ENCODE data around the gene CTIF.

CTIF gene

GRCh38 chr18:48751727-48752468 is 213.1 kb downstream of the CTIF start:
- H3K4me3 ChIP-seq (ENCODE audit: low read depth, low read length), result no peak overlapping the region
- no peak for DNase-seq (ENCODE audit: low read depth)

GRCh38 chr18:48752478-48752877 is 213.6 kb downstream of the CTIF start:
- DNase-seq (ENCODE audit: low read depth), result no peak
- no peak overlapping the region for H3K4me3 ChIP-seq (ENCODE audit: low read depth, low read length)

- DNase-seq (ENCODE audit: low read depth), result no peak
- H3K4me3 ChIP-seq (ENCODE audit: low read depth, low read length), result no peak overlapping the region
Observed at GRCh38 chr18:48752928-48753327, 214.1 kb downstream of the CTIF start.

DNA sequence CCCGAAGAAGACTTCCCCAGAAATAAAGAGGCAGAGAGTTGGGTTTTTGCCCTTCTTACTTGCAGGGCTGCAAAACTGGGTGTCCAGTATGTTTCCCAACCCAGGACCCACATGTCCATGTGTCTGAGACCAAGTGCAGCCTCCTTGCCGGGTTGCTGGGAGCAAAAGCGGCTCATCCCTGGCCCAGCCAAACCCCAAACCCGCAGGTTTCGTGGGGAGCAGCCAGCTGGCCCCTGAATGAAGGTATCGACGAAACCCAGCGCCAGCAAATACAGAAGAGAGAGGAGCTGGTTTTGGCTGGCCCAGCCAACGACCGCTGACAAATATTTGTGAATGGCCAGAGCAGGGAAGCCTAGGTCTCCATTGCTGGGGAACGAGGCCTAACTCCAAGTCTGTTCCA is 214.9 kb downstream of the CTIF start:
- DNase-seq (ENCODE audit: low read depth), result no peak
- H3K4me3 ChIP-seq (ENCODE audit: low read depth, low read length), result no peak overlapping the region

- DNase-seq (ENCODE audit: low read depth), result no peak
Observed at GRCh38 chr18:48754559-48754958, 215.7 kb downstream of the CTIF start.

DNA sequence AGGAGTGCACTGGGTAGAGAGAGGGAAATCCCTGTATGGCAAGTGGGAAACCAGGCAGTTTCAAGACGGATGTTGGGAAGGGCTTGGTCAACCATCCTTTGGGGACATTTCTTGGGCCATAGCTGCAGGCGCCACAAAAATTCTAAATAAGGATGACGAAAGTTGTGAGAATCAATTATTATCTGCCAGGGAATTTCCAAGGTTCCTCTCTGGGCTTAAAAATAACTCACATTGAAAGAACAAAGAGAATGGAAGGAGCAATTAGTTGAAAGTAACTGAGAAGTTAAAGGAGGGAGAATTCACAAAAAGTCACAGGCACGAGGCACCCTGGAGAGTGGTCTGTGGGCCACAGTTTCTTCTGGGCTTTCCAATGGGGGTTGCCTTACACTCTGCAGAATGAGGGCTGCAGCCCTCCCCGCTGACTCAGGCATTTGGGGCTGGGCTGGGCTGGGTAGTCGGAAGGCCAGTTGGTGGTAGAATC is 216.2 kb downstream of the CTIF start:
- no peak overlapping the region for H3K4me3 ChIP-seq (ENCODE audit: low read depth, low read length)
- DNase-seq (ENCODE audit: low read depth), result no peak

More at GRCh38 chr18:48754559-48754958, 215.7 kb downstream of the CTIF start:
- no peak overlapping the region for H3K4me3 ChIP-seq (ENCODE audit: low read depth, low read length)

DNA sequence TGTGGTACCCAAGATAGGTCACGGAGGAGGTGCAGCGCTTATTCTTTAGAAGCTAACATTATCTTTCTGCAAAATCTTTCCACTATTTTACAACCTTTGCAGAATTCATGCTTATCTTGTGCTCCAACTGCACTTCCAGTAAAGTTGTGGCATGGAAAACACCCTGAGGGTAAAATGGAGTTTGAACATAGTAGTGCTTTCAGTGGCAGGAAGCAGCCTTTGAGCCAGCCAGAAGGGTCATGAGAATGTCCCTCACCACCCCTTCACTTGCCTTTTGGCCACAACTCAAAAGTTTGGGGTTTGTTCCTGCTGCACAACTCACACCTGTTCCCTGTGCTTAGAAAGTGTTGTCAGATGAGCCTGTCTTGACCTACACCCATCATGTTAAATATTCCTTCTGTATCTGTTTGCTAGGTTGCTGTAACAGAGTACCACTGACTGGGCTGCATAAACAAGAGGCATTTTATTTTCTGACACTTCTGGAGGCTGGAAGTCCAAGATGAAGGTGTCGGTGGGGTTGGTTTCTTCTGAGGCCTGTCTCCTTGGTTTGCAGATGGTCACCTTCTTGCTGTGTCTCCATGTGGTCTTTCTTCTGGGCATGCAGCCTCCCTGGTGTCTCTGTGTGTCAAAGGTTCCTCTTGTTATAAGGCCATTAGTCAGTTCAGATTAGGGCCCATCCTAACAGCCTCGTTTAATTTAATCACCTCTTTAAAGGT is 217.8 kb downstream of the CTIF start:
- no peak for DNase-seq (ENCODE audit: low read depth)
- H3K4me3 ChIP-seq (ENCODE audit: low read depth, low read length), result no peak overlapping the region

- DNase-seq (ENCODE audit: low read depth), result no peak
- H3K4me3 ChIP-seq (ENCODE audit: low read depth, low read length), result no peak overlapping the region
Observed at GRCh38 chr18:48757367-48757766, 218.5 kb downstream of the CTIF start.

GRCh38 chr18:48757906-48758305 is 219.1 kb downstream of the CTIF start:
- H3K4me3 ChIP-seq (ENCODE audit: low read depth, low read length), result no peak overlapping the region
- DNase-seq (ENCODE audit: low read depth), result no peak

- DNase-seq (ENCODE audit: low read depth), result no peak
- no peak overlapping the region for H3K4me3 ChIP-seq (ENCODE audit: low read depth, low read length)
Observed at GRCh38 chr18:48761582-48761981, 222.8 kb downstream of the CTIF start.

GRCh38 chr18:48762022-48762421 is 223.2 kb downstream of the CTIF start:
- H3K4me3 ChIP-seq (ENCODE audit: low read depth, low read length), result no peak overlapping the region
- no peak for DNase-seq (ENCODE audit: low read depth)

DNA sequence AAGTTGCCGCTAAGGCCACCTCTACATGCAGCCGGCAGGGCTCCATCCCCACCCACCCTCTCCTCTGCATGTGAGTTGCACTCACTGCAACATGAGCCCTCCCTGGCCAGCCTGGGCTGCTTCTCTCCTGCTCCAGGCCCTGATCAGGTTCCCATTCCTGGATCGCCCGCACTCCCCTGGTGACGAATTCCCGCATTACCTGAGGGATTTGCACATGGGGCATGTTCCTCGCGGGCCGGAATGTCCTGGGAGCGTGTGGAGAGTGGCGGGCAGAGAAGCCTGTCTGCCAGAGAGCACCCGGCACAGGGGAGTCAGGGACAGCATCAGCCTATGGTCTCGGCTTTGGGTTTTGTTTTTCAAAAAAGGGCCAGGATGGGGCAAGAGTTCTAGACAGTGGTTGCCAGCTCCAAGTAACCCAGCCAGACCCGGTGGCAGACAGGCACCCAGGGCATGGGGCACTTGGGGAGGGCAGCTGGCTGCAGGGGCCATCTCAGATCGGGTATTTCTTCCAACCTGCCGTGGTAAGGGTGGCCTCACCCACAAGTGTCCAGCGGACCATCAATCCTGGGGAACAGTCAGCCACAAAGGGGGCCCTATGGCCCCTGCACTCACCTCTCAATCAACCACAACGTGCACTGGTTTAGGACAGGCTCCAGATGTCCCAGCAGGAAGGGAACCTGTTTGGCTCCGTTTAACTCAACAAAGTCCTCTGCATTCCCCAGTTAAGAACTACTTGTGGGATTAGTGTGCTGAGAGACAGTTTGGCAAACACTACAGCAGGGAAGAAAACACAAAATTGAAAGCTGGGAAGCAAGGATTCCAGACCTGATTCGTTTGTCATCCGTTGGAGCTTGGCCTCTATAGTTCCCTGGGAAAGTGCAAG is 224.2 kb downstream of the CTIF start:
- DNase-seq (ENCODE audit: low read depth), result no peak
- no peak overlapping the region for H3K4me3 ChIP-seq (ENCODE audit: low read depth, low read length)

- no peak overlapping the region for H3K4me3 ChIP-seq (ENCODE audit: low read depth, low read length)
- no peak for DNase-seq (ENCODE audit: low read depth)
Observed at GRCh38 chr18:48763719-48764100, 224.9 kb downstream of the CTIF start.

GRCh38 chr18:48765053-48765452 is 226.2 kb downstream of the CTIF start:
- H3K4me3 ChIP-seq (ENCODE audit: low read depth, low read length), result no peak overlapping the region
- DNase-seq (ENCODE audit: low read depth), result no peak

- DNase-seq (ENCODE audit: low read depth), result no peak
- no peak overlapping the region for H3K4me3 ChIP-seq (ENCODE audit: low read depth, low read length)
Observed at GRCh38 chr18:48766026-48766425, 227.2 kb downstream of the CTIF start.

DNA sequence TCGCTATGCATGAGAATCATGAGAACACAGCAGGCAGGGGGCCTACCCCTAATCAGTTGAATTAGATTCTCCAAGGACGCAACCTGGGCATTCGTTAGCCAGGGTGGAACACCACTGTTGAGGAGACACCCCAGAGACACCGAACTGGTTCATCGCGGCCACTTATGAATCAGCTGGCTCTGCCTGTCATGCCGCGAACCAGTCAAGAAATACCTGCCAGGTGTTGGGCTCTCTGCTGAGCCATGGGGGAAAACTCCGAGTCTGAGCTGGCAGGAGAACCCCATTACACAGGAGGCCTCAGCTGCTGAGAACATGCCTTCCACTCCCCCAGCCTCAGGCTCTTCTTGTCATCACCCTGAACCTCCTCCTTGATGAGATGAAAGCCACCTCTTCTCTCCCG is 227.7 kb downstream of the CTIF start:
- DNase-seq (ENCODE audit: low read depth), result no peak
- no peak overlapping the region for H3K4me3 ChIP-seq (ENCODE audit: low read depth, low read length)

GRCh38 chr18:48767090-48767690 is 228.4 kb downstream of the CTIF start:
- H3K4me3 ChIP-seq (ENCODE audit: low read depth, low read length), result no peak overlapping the region
- DNase-seq (ENCODE audit: low read depth), result no peak

DNA sequence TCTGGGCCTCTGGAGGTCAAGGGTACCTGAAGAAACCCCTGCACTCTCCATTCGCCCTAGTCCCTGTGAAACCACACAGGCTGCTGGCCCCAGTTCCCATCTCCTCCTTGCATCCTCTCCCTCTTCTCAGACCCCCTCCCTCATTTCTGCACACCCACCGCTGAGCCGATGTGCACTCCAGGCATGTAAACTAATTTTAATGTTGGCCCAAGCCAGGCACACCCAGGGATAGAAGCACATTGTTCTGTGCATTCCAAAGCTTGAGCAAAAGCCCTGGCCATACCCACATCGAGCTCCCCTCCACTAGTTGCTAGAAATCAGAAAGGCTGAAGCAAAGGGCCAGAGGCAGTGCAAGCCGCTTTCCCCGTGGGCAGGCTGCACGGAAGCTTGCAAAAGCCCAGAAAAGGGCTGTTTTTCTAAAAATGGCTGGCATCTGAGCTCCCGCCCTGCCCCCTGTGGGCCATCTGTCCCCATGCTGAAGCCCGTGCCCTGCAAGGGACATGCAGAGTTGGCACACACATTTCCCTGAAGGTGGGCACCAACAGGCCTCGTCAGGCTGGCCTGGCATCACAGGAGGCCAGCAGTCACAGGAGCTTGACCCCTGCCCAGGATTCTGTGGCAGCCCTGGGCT is 230.3 kb downstream of the CTIF start:
- no peak for DNase-seq (ENCODE audit: low read depth)

DNA sequence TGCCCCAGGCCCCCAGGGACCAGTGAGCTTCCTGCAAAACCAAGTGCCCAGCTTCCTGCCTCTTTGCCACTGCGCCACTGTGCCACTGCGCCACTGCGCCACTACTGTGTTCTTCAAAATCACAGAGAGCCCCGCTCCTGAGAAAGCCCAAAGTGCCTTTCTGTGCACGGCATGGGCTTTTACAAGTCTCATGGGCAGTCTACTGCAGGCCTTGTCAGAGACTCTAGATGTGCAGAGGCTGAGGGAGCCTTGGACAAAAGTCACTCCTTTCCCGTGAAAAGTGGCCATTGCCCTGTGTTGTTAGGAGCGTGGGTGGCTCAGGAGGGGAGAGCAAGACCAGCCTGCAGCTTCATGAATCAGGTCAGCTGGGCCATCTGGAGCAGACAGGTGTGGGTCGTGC is 231.4 kb downstream of the CTIF start:
- H3K4me3 ChIP-seq (ENCODE audit: low read depth, low read length), result no peak overlapping the region
- no peak for DNase-seq (ENCODE audit: low read depth)

More for the DNA sequence above, 230.3 kb downstream of the CTIF start:
- H3K4me3 ChIP-seq (ENCODE audit: low read depth, low read length), result no peak overlapping the region

All from skeletal muscle cell (primary cell).